Measurements from ENCODE around the gene H2BK1. TPM values are rescaled to one million over a fixed set of nuclear protein-coding genes. Genes with fewer than 3 reads are reported as not detected.

Gene H2BK1
- total and polyA plus RNA-seq, 7 donors, result 0.83 TPM; not detected in 6

DNA sequence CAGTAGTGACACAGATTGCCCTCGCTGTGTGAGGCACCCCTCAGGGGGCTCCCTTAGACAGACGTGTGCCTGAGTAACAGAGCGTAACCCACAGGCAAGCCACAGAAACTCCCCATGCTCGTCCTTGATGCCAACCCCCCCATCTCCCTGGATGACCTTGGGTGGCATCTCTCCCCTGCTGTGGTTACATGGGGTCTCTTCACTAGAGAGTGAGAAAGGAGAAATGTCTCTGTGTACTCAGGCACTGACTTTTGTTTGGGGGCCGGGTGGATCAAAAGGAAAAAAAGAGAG is 22.1 kb downstream of the H2BK1 start:
- intact Hi-C loops (cut with DNase I), result no loop called here
- peaks cover 0 to 13% of the 10 kb centered on the region in 2 donors for H3K36me3 ChIP-seq (ENCODE audit: insufficient read depth in 1 of 2, low read depth in 1 of 2)
- no peak for DNase-seq
- no peak for ATAC-seq
- peaks cover 31% of the 10 kb centered on the region for H3K4me1 ChIP-seq
- H3K9me3 ChIP-seq, result no peaks in the 10 kb centered on the region
- peak overlapping the region; percentile 67 for H3K4me3 ChIP-seq
- WGBS, 3 donors, result 28 to 51% (median 28%) methylated on average over 5 of the region's 5 CpGs
- TF ChIP-seq, protein P1, sequence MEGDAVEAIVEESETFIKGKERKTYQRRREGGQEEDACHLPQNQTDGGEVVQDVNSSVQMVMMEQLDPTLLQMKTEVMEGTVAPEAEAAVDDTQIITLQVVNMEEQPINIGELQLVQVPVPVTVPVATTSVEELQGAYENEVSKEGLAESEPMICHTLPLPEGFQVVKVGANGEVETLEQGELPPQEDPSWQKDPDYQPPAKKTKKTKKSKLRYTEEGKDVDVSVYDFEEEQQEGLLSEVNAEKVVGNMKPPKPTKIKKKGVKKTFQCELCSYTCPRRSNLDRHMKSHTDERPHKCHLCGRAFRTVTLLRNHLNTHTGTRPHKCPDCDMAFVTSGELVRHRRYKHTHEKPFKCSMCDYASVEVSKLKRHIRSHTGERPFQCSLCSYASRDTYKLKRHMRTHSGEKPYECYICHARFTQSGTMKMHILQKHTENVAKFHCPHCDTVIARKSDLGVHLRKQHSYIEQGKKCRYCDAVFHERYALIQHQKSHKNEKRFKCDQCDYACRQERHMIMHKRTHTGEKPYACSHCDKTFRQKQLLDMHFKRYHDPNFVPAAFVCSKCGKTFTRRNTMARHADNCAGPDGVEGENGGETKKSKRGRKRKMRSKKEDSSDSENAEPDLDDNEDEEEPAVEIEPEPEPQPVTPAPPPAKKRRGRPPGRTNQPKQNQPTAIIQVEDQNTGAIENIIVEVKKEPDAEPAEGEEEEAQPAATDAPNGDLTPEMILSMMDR (IDR thresholded peaks at IDR 0.05), result no peak
- H3K27me3 ChIP-seq (ENCODE audit: insufficient read depth in 3 of 3, low read length in 2 of 3), result no peaks in the 10 kb centered on the region
- H3K27ac ChIP-seq, result peak overlapping the region; percentile 97

DNA sequence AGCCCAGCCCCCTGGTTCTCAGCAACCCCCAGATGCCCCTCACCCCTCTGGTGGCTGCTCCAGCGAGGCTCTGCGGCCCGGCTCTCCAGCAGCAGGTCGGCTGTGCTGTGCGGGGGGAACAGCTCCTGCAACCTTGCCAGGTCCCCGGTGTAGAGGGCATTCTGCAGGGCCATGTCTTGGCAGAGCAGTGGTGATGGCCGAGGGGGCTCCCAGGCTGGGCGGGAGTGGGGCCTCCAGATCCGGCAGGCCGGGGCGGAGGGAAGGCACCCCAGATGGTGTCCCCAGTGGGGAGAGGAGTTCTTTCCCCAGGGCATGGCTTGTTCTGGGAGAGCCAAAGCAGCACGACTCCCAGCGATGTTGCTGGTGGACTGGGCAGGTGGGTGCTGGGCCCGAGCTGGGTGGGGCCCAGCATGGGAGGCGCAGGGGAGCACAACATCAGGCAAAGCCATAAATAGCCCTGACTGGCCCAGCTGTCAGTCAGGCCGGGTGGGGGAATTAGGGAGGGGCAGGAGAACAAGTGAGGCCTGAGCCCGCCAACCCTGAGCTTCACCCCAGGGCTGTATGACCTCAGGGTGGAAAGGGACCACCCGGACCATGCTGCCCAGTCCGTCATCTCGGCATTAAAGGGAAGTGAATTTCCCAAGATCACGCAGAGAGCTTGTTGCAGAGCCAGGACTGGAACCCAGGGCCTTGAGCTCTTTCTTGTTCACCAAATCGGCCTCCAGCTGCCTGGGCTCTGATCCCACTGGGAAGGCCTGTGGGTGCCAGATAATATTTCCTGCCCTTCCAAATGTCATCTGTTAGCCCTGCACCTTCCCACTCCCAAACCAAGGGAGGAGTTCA is 22.7 kb downstream of the H2BK1 start:
- 19 to 43% (median 27%) methylated on average over 22 of the region's 22 CpGs for WGBS, 3 donors

DNA sequence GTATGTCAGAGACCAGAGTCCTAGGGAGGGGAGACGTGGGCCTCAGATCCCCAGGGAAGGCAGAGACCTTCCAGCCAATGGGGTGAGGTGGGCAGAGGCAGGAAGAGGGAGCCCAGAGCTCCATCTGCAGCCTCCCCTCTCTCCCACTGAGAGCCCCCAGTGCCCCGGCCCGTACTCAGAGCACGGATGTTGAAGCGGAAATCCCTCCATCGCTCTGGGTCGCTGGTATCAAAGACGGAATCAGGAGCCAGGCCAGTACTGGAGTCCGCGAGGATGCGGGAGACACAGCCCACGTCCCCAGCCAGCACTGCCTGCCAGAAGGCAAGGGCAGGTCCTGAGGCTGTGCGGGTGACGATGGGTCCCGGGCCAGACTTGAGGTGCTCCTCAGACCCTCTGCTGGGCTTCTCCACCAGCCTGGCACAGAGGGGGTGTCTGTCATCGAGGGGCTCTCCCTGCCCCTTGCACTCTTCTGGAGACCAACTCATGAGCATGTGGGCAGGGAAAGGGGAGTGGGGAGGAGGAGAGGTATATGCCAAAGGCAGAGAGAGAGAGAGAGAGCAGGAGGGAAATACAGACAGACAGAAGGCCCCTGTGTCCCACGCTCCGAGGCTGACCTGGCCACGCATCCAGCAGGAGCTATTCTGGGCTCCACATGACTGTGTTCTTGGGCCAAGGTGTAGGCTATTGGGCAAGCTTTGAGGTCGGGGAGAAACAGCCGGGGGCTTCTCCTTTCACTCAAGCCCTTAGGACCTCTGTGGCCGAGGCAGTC is 23.5 kb downstream of the H2BK1 start, which contains the start of gene ASB10:
TSS of gene ASB10 (minus strand) at position 611 of the 769 bp plus-strand sequence. CDS start at position 491, 120 bp downstream.
- Histone ChIP-seq H3K4me1 (peaks cover 32% of the 10 kb centered on the region), H3K27me3 (ENCODE audit: insufficient read depth in 3 of 3, low read length in 2 of 3) (no peaks in the 10 kb centered on the region), H3K4me3 (peak within 1 kb of the TSS; percentile 67), H3K27ac (peak within 1 kb of the TSS; percentile 97), H3K36me3 (ENCODE audit: insufficient read depth in 1 of 2, low read depth in 1 of 2) (peaks cover 0 to 13% of the 10 kb centered on the region in 2 donors), H3K9me3 (no peaks in the 10 kb centered on the region)
- intact Hi-C loops (cut with DNase I), result no loop called here
- TF ChIP-seq, protein P1 (IDR thresholded peaks at IDR 0.05), result no peak
- peak; percentile 54 to 84 for DNase-seq
- peak; percentile 84 to 89 (median 86) for ATAC-seq
- WGBS, 3 donors, result 19 to 34% (median 25%) methylated on average over 21 to 22 of the region's 22 CpGs

More for the DNA sequence above, 22.7 kb downstream of the H2BK1 start:
- intact Hi-C loops (cut with DNase I), result no loop called here
- TF ChIP-seq, protein P1 (IDR thresholded peaks at IDR 0.05), result no peak
- Histone ChIP-seq H3K36me3 (ENCODE audit: insufficient read depth in 1 of 2, low read depth in 1 of 2) (peaks cover 0 to 13% of the 10 kb centered on the region in 2 donors), H3K27me3 (ENCODE audit: insufficient read depth in 3 of 3, low read length in 2 of 3) (no peaks in the 10 kb centered on the region), H3K4me3 (peak overlapping the region; percentile 67), H3K9me3 (no peaks in the 10 kb centered on the region), H3K27ac (peak overlapping the region; percentile 97), H3K4me1 (peaks cover 31% of the 10 kb centered on the region)
- ATAC-seq, result peak; percentile 85 to 86 (median 86)
- peak; percentile 61 to 86 for DNase-seq

DNA sequence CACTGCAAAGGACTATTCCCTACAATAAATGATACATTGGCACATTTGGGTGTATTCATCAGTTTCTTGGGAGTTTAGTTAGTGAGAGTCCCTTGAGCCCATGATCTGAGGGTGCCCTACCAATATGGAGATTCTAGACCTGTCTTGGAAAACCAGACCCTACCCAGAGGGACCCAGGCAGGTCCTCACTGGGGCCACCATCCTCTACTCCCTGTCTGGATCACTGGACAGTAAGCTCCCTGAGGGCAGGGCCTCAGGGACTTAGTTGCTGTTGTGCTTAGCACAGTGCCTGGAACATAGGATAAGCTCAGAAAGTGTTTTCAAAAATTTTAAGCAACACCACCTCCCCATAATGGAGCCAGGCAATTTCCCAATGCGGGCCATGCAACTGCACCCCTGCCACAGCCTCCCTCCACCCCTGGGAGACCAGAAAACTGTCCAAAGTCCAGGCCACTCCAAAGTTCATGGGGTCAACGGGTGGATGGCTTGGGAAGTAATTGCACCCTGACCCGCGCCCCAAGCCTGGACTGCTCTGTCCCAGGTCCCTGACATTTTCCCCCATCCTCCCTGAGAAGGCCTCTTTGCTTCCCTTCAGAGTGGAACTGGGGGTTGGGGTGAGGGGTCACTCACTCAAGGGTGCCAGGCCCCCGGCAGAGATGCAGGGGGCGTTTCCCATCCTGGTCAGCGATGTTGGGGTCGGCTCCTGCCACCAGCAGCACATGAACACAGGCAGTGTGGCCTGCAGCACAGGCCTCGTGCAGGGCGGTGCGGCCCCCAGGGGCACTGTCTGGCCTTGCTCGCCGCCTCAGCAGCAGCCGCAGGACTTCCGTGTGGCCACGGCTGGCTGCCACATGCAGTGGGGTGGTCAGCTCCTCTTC is 24.3 kb downstream of the H2BK1 start:
- peaks cover 0 to 15% of the 10 kb centered on the region in 2 donors for H3K36me3 ChIP-seq (ENCODE audit: insufficient read depth in 1 of 2, low read depth in 1 of 2)
- peak overlapping the region; percentile 97 for H3K27ac ChIP-seq
- peak in 1 of 2 donors; percentile 66 for DNase-seq
- H3K4me3 ChIP-seq, result peak overlapping the region; percentile 67
- TF ChIP-seq, protein P1 (IDR thresholded peaks at IDR 0.05), result peak; percentile 6
- no peaks in the 10 kb centered on the region for H3K9me3 ChIP-seq
- intact Hi-C loops (cut with DNase I), result no loop called here
- peaks cover 33% of the 10 kb centered on the region for H3K4me1 ChIP-seq
- no peaks in the 10 kb centered on the region for H3K27me3 ChIP-seq (ENCODE audit: insufficient read depth in 3 of 3, low read length in 2 of 3)
- ATAC-seq, result peak; percentile 41 to 67 (median 60)
- WGBS, 3 donors, result 27 to 49% (median 33%) methylated on average over 16 of the region's 16 CpGs

Data from psoas muscle (tissue), 8 donors.